OCI-M2 (cell line): ENCODE measurements around the gene HS2ST1.
"Not testable (repeated sequence)": the region's sequence is repeated elsewhere in the genome, so short reads cannot be mapped to it uniquely, and the experiment has no call there.

Experiments used
- DNase-seq: peaks from one replicate; lab custom pipeline; 2025; ENCODE audit not compliant: unreplicated experiment; lab: John Stamatoyannopoulos, UW

HS2ST1 gene

DNA sequence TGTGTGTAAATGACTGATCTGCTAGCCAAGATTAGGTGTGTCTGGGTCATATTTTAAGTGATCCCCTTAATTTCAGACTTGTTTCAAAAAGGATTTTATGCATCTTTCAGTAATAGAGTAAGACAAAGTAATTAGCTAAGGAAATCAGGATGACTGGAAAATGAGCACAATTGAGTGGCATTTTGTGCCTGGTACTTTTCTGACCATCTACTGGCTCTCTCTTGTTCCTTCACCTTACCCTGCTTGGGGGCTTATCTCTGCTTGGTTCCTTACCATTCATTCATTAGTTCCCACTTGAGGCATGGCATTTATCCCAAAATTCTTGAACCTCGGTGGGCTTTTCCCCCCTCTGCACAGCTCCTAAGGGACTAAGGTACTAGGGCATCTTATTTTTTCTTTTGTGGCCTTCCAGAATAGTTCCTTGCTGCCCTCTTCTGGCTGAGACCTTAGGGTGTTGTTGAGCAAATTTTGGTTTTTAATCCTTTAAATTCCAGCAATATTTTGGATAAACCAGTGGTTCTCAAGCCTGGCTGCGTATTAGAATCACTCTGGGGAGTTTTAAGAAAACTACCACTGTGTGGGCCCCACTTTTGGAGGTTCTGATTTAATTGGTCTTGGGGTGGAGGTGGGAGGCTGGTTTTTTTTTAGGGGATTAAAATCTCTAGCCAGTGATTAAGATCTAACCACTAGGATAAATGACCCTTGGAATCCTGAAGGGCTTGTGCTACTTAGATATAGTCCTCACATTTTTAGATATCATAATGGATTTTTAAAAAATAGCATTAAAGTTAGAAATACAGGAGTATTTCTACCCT, 50.8 kb downstream of the HS2ST1 start:
- DNase-seq, result no peak

GRCh38 chr1:86965827-86966182, 51.4 kb downstream of the HS2ST1 start:
- DNase-seq, result no peak

DNA sequence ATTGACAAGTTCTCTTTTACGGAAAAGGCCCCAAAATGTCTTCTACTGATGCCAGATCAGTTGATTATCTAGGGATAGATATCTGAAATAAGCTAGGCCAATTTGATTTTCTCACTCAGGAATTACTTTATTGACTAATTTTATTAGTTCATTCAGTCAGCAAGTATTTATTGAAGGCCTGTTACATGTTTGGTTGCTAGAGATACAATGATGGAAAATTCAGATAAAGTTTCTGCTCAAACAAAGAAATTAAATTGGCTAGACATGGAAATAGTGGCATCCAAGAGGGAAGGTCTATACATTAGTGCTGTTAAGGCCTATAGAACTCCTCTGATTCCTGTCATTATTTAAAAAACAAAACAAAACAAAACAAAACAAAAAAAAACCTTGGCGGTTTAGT, 56.5 kb downstream of the HS2ST1 start:
- no peak for DNase-seq

GRCh38 chr1:86971778-86972177, 57.3 kb downstream of the HS2ST1 start:
- DNase-seq, result no peak

GRCh38 chr1:86972262-86972661, 57.8 kb downstream of the HS2ST1 start:
- DNase-seq, result no peak

DNA sequence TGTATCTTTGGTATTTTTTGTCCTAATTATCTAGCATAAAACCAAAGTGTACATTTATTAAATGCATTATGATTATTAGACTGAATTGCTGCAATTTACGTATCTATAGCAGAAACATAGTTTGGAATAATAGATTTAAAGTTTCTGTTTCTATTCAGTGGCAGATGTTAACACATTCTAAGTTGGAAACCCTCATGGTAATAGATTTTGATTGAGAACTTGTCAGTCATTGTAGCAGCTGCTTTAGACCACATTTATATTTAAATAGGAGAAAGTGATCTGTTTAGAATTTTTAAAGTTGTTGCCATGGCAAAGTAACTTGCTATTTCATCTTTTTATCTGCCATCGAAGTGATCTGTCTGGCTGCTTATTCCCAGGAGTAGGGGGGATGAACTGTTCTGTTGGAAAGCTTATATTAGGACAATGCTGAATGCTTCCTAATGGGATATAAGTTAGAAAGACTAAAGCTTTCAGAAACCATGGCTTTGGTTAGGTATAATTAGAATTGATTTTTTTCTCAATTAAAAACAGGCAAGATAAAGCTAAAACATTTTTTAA, 61.6 kb downstream of the HS2ST1 start:
- DNase-seq, result no peak

DNA sequence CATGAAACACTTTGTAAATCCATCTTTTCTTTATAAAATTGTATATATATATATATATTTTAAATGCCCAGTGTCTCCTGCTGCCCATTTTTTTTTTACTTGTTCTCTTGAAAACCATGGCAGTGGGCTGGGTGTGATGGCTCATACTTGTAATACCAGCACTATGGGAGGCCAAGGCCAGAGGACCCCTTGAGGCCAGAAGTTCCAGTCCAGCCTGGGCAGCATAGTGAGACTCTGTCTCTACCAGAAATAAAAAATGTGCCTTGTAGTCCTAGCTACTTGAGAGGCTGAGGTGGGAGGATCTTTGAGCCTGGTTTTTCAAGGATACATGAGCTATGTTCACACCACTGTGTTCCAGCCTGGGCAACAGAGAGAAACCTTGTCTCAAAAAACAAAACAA, 62.2 kb downstream of the HS2ST1 start:
- no peak for DNase-seq

DNA sequence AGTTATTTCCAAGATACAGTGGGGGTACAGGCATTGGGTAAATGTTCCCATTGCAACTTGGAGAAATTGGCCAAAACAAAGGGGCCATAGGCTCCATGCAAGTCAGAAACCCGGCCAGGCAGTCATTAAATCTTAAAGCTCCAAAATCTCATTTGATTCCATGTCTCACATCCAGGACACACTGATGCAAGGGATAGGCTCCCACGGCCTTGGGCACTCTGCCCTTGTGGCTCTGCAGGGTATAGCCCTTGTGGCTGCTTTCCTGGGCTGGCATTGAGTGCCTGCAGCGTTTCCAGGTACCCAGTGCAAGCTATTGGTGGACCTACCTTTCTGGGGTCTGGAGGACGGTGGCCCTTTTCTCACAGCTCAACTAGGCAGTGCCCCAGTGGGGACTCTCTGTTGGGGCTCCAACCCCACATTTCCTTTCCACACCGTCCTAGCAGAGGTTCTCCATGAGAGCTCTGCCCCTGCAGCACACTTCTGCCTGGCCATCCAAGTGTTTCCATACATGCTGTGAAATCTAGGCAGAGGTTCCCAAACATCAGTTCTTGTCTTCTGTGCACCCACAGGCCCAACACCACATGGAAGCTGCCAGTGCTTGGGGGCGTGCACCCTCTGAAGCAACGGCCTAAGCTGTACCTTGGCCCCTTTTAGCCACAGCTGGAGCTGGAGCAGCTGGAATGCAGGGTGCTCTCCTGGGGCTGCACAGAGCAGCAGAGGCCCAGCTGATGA, 67.2 kb downstream of the HS2ST1 start:
- no peak for DNase-seq

- not testable (repeated sequence) for DNase-seq
These were observed 69.2 kb downstream of the HS2ST1 start for GRCh38 chr1:86983677-86984076.

DNA sequence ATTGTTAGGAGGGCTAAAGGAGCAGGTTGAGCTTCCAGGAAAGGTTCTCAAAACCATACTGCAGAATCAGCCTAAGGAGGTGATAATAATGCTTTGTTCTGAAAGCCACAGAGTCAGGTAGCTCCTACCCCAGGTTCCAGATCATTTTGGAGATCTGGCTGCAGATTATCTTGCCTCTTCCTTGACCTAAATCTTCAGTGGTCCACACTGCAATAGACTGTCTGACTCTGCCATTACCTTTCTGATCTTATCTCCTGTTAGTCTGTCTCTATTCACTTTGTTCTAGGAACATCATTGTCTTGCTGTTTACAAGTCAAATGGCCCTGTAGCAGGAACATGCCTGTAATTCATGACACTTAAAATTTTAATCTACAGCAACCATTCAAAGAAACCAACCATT, 73.0 kb downstream of the HS2ST1 start:
- DNase-seq, result no peak

DNA sequence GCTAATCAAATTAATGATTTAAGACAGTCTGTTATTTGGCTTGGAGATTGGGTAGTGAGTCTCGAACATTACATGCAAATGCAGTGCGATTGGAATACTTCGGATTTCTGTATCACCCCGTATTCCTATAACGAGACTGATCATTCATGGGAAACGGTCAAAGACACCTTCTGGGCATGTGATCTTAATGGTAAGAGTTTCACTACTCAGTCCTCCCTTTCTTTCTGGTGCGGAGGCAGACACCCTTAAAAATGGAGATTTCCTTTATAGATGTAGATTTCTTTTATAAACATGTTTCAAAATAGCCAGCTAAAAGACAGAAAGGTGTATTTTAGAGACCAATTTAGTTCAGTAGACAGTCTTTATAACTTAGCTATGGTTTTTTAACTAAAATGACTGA, 74.4 kb downstream of the HS2ST1 start:
- no peak for DNase-seq

GRCh38 chr1:86989690-86990089, 75.3 kb downstream of the HS2ST1 start:
- DNase-seq, result not testable (repeated sequence)

- no peak for DNase-seq
These were observed 76.4 kb downstream of the HS2ST1 start for GRCh38 chr1:86990826-86991225.

GRCh38 chr1:86991549-86992186, 77.2 kb downstream of the HS2ST1 start:
- DNase-seq, result peak; percentile 55

DNA sequence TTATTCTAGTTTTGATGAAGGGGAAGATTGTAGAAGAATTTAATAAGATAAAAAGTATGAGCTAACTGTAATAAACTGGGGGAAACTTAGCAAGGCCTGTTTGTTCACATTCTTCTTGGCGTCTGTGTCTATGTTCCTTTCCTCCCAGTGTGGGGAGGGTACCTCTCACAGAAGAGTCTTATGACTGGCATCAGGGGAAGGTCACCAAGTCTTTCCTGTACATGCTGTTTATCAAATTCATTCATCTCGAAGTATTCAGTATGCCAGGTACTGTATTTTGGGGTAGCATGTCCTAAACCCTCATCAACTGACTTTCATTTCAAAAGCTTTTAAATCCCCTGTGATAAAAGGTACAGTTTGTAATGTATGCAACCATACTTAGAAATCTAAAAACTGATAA, 78.4 kb downstream of the HS2ST1 start:
- no peak for DNase-seq

GRCh38 chr1:86993269-86993985, 79.0 kb downstream of the HS2ST1 start:
- DNase-seq, result no peak

DNA sequence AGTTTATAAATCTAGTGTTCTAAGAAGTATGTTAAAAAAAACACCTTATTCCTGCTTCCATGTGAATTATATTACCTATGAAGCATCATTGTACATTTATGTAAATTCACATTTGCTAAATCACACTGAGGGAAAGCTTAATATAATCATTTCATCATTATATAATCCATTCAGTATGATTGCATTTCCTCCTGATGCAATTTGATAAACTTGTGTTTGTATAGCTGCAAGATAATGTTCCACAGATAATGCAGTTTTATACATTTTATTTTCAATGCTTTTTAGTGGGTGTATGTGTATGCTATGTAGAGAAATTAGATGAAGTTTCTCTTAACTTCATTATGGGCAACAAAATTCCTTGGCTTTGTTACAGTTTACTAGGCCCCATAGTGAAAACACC, 79.6 kb downstream of the HS2ST1 start:
- DNase-seq, result no peak

- DNase-seq, result no peak
These were observed 83.1 kb downstream of the HS2ST1 start for GRCh38 chr1:86997538-86997937.

GRCh38 chr1:86998280-86998679, 83.8 kb downstream of the HS2ST1 start:
- no peak for DNase-seq

DNA sequence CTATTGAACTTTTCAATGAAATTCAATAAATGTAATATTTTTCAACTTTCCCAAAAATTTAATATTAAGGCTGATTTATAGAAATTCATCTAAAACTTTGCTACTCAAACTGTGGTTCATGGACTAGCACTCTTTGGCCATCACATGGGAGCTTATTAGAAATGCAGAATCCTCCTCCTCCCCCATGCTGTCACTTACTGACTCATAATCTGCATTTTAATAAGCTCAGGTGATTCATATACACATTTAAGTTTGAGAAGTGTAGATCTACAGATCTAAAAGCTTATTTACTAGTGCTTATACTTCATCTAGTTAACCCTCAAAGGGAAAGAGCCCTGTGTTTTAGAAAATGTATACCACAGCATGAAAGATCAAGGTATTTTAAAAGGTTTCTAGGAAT, 84.3 kb downstream of the HS2ST1 start:
- DNase-seq, result no peak

GRCh38 chr1:87000460-87000859, 86.0 kb downstream of the HS2ST1 start:
- DNase-seq, result no peak
